ENCODE data around the gene SUPT6H. TPM values are rescaled to one million over a fixed set of nuclear protein-coding genes. Genes with fewer than 3 reads are reported as not detected.

Gene SUPT6H
- total and polyA plus RNA-seq, 2 of the 8 experiments (the other 6 are each of a cell fraction or from before 2014, with no cell fraction given) = 32.0 to 59.9 TPM

- DNase-seq (ENCODE audit: low read depth in 1 of 2, low spot score in 2 of 2) = no peak
- ChIA-PET POLR2A (ENCODE audit: partially characterized antibody) (interaction anchor here (0.7 to 14.8 kb wide), 9 partner anchors 9 to 76 kb away, joined by 3 to 163 read pairs (median 4); partner anchors contain the start of genes SDF2 and SUPT6H), CTCF (ENCODE audit: partially characterized antibody) (interaction anchor here (0.6 to 6.0 kb wide), 2 partner anchors 15 to 220 kb away, joined by 3 to 45 read pairs; partner anchors contain the start of gene SPAG5)
- TF ChIP-seq POU5F1 (IDR thresholded peaks at IDR 0.05; ENCODE audit: low read depth, low read length) (no peak), BRCA1 (IDR thresholded peaks at IDR 0.05; ENCODE audit: low read depth, low read length) (no peak), EP300 (IDR thresholded peaks at IDR 0.05; ENCODE audit: borderline replicate concordance in 1 of 2, low read depth in 2 of 2, low read length in 2 of 2) (no peak), SIRT6 (IDR thresholded peaks at IDR 0.05; ENCODE audit: low read length) (no peak), MAFK (IDR thresholded peaks at IDR 0.05; ENCODE audit: low read depth, low read length) (no peak), CHD1 (IDR thresholded peaks at IDR 0.05; ENCODE audit: low read depth, low read length) (no peak), TAF7 (optimal IDR thresholded peaks at IDR 0.05; ENCODE audit: borderline replicate concordance, low read depth, low read length) (no peak), SUZ12 (IDR thresholded peaks at IDR 0.05; ENCODE audit: low read length) (no peak), JUND (IDR thresholded peaks at IDR 0.05; ENCODE audit: low read length) (no peak), BACH1 (IDR thresholded peaks at IDR 0.05; ENCODE audit: low read length) (no peak), BCL11A (IDR thresholded peaks at IDR 0.05; ENCODE audit: low read depth in 2 of 2, low read length in 2 of 2) (no peak), POLR2A (IDR thresholded peaks at IDR 0.05; ENCODE audit: control extremely low read depth in 1 of 2, low read depth in 2 of 2, low read length in 2 of 2) (no peak), KDM5A (IDR thresholded peaks at IDR 0.05; ENCODE audit: low read length) (no peak), HDAC2 (IDR thresholded peaks at IDR 0.05; ENCODE audit: borderline replicate concordance in 1 of 2, low read depth in 2 of 2, low read length in 2 of 2) (no peak)
These were observed 46.6 kb upstream of the SUPT6H start for GRCh38 chr17:28615260-28615940.

More at GRCh38 chr17:28615260-28615940, 46.6 kb upstream of the SUPT6H start:
- no peaks in the 10 kb centered on the region for H3K4me1 ChIP-seq (replicated peaks in 1 of 4; ENCODE audit: control insufficient read depth in 3 of 4, insufficient read depth in 4 of 4, low read length in 3 of 4)
- no peaks in the 10 kb centered on the region for H3K9me3 ChIP-seq (ENCODE audit: insufficient read depth in 2 of 2, low read depth in 1 of 2, low read length in 1 of 2)
- no peaks in the 10 kb centered on the region for H3K27me3 ChIP-seq (replicated peaks in 1 of 4; ENCODE audit: control insufficient read depth in 3 of 4, extremely low read depth in 1 of 4, insufficient read depth in 3 of 4, low read length in 3 of 4)
- FAIRE-seq = no peak
- no peak overlapping the region; the same call in 1 of the 2 replicates for H4K8ac ChIP-seq (ENCODE audit: extremely low read depth, insufficient read depth, low read length)
- no peak overlapping the region for H2BK120ac ChIP-seq (replicated peaks; ENCODE audit: low read depth, low read length)
- H3K4me3 ChIP-seq (ENCODE audit: extremely low read depth in 1 of 4, insufficient read depth in 2 of 4, low read depth in 3 of 4, low read length in 4 of 4) = no peak overlapping the region
- 0 out of 2 replicates have a peak, but pooled peaks cover 2% of the 10 kb centered on the region for H3K79me1 ChIP-seq (ENCODE audit: low read depth, low read length)
- no peak overlapping the region for H3K9ac ChIP-seq (replicated peaks in 1 of 4; ENCODE audit: extremely low read depth in 1 of 4, low read depth in 3 of 4, low read length in 3 of 4)
- no peaks in the 10 kb centered on the region for H3K79me2 ChIP-seq (ENCODE audit: control insufficient read depth in 1 of 2, insufficient read depth in 2 of 2, low read length in 2 of 2)
- H3K56ac ChIP-seq (replicated peaks; ENCODE audit: insufficient read length, low read depth, low read length) = no peak overlapping the region
- H3K4ac ChIP-seq (replicated peaks; ENCODE audit: insufficient read length, low read depth, low read length) = no peak overlapping the region
- peaks cover 2 to 5% of the 10 kb centered on the region in 2 experiments for H4K20me1 ChIP-seq (replicated peaks in 1 of 2; ENCODE audit: control insufficient read depth in 1 of 2, insufficient read depth in 2 of 2, low read length in 2 of 2)
- no peak overlapping the region for H2AFZ ChIP-seq (ENCODE audit: low read length)
- no peak overlapping the region for H2BK15ac ChIP-seq (ENCODE audit: low read length)
- WGBS, 2 experiments (ENCODE audit: extremely low coverage in 1 of 2, insufficient coverage in 1 of 2, insufficient read length in 1 of 2, insufficient replicate concordance in 2 of 2, low coverage in 1 of 2, low lambda C conversion rate in 2 of 2, missing lambda C conversion rate in 1 of 2) = 89% methylated on average over 4 of the region's 4 CpGs; no CpG with 5 or more reads in 1 of the 2 experiments
- H4K5ac ChIP-seq (ENCODE audit: insufficient read length, low read depth, low read length) = no peak overlapping the region
- peaks cover 57 to 89% (median 79%) of the 10 kb centered on the region in 4 experiments for H3K36me3 ChIP-seq (ENCODE audit: control insufficient read depth in 2 of 4, insufficient read depth in 4 of 4, low read length in 3 of 4)
- no peak overlapping the region for H3K27ac ChIP-seq (ENCODE audit: low read depth, low read length)
- H3K23me2 ChIP-seq (ENCODE audit: low read depth, low read length) = no peaks in the 10 kb centered on the region
- H2BK12ac ChIP-seq (ENCODE audit: low read depth, low read length) = no peak overlapping the region
- no peak overlapping the region for H3K23ac ChIP-seq (ENCODE audit: insufficient read length)
- H2AK5ac ChIP-seq (ENCODE audit: low read depth, low read length) = no peak overlapping the region
- H4K91ac ChIP-seq (replicated peaks; ENCODE audit: insufficient read length, low read length) = no peak overlapping the region
- no peak overlapping the region for H3K18ac ChIP-seq (ENCODE audit: extremely low read depth, low read length)
- no peak overlapping the region for H3K4me2 ChIP-seq (ENCODE audit: insufficient read depth in 1 of 2, low read depth in 2 of 2, low read length in 2 of 2)
- H3K14ac ChIP-seq (ENCODE audit: insufficient read length) = no peak overlapping the region
- H2BK5ac ChIP-seq (ENCODE audit: low read depth, low read length) = no peak overlapping the region
- H2BK20ac ChIP-seq (ENCODE audit: low read length) = no peak overlapping the region

All from H1 (cell line).